Measurements from ENCODE around the gene AADACL4. TPM values are rescaled to one million over a fixed set of nuclear protein-coding genes. Genes with fewer than 3 reads are reported as not detected.
A peak's percentile ranks its signal among the peaks of the same experiment; 100 is the strongest.

The AADACL4 gene
- polyA plus RNA-seq, 4 donors: 1.0 to 1.8 (median 1.2) TPM

- DNase-seq (ENCODE audit: low read depth in 4 of 4, low spot score in 3 of 4): no peak
Observed at GRCh38 chr1:12610305-12610935, 33.5 kb upstream of the AADACL4 start.

GRCh38 chr1:12610941-12611340 lies 32.9 kb upstream of the AADACL4 start:
- DNase-seq (ENCODE audit: low read depth in 4 of 4, low spot score in 3 of 4): no peak

DNA sequence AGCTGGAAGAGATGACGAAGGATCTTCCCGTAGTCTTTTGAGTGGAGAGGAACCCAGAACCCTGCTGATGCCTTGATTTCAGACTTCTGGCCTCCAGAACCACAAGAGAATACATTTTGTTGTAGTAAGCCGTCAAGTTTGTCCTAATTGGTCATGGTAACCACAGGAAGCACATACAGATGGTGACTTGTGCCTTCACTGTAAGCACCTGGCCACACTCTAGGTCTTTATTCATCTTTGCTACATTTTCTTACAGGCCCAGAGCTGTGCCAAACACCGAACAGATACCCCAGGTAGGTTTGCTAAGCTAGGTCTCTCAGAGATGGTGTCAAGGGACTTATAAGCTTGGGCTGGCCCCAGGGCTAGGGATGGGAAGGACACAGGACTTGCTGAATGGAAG lies 30.7 kb upstream of the AADACL4 start:
- DNase-seq (ENCODE audit: low read depth in 4 of 4, low spot score in 3 of 4): no peak

DNA sequence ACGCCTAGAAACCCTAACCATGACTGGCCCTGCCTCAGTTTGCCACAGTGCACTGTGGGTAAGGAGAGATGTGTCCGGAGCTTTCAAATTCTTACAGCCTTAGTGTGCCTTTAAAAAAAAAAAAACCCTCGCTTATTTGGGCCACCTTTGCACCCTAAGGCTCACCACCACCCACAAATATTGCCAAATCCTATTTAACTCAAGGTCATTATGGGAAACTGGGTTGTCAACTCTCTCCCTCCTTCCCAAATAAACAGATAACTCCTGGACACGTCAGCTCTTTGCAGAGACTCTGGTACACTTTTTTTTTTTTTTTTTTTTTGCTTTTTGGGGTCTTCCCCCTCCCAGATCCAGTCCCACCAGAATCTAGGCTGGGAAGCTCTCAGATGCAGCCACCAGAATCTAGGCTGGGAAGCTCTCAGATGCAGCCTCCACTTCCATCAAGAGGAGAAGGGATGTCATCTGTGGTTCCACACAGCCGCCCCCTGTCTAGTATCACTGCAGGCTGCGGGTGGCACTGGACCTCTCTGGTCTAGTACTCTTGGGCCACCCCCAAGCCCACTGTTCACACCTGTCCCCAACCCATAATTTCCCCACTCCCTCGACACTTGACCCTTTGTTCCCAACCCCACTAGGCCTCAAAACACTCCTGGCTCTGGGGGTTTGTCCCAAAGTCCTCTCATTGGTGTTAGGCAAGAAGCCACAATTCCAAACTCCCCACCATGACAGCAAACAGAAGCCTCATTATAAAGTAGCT lies 29.3 kb upstream of the AADACL4 start:
- no peak for DNase-seq (ENCODE audit: low read depth in 4 of 4, low spot score in 3 of 4)

GRCh38 chr1:12615159-12615864 lies 28.6 kb upstream of the AADACL4 start:
- DNase-seq (ENCODE audit: low read depth in 4 of 4, low spot score in 3 of 4): no peak

DNA sequence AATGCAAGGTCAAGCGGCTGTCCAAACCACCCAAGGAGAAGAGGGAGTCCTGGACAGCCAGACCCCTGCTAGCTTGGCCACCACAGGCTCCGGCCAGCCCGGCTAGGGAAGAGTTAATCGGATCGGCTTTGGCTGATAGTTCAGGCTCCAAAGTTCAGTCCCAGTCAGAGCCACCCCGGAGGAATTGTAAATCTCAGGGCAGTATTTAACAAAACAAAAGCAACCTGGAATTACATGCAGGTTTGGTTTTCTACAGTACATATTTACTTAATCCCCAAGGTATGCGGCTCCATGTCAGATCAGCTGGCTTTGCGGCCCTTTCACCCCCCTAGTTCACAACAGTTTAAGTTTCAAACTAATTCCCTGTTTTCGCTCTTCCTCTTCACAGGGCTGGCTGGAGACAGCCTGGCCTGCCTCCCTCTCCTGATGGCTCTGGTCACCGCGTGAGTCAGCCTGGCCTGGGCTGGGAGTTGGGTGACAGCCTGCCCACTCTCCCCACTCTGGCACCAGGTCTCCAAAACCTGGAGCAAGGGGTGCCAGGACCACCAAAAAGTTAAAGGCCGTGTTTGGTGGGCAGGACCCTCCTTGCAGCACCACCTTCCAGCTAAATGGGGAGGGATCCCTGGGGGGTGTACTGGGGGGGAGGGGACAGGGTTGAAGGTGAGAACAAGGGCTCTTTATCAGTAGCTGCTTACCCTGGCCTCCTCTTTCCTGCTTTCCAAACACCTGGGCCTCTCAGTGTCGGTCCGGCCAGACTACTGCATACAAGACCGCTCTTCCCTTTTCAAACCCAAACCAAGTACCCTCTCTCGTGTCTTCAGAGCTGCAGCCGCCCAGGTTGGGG lies 27.8 kb upstream of the AADACL4 start:
- no peak for DNase-seq (ENCODE audit: low read depth in 4 of 4, low spot score in 3 of 4)

- no peak for DNase-seq (ENCODE audit: low read depth in 4 of 4, low spot score in 3 of 4)
Observed at GRCh38 chr1:12616709-12617373, 27.0 kb upstream of the AADACL4 start.

- DNase-seq (ENCODE audit: low read depth in 4 of 4, low spot score in 3 of 4): no peak
Observed at GRCh38 chr1:12617511-12617900, 26.4 kb upstream of the AADACL4 start.

- peak in 1 of 4 donors; percentile 84 for DNase-seq (ENCODE audit: low read depth in 4 of 4, low spot score in 3 of 4)
Observed at GRCh38 chr1:12617901-12618660, 25.8 kb upstream of the AADACL4 start, which contains the start of gene DHRS3. Gene DHRS3 (minus strand): TSS chr1:12618210. CDS start chr1:12617348, 862 bp downstream.

- DNase-seq (ENCODE audit: low read depth in 4 of 4, low spot score in 3 of 4): no peak
Observed at GRCh38 chr1:12618661-12618964, 25.3 kb upstream of the AADACL4 start.

GRCh38 chr1:12618965-12619791 lies 24.7 kb upstream of the AADACL4 start:
- DNase-seq (ENCODE audit: low read depth in 4 of 4, low spot score in 3 of 4): no peak

GRCh38 chr1:12619792-12620487 lies 23.9 kb upstream of the AADACL4 start:
- no peak for DNase-seq (ENCODE audit: low read depth in 4 of 4, low spot score in 3 of 4)

DNA sequence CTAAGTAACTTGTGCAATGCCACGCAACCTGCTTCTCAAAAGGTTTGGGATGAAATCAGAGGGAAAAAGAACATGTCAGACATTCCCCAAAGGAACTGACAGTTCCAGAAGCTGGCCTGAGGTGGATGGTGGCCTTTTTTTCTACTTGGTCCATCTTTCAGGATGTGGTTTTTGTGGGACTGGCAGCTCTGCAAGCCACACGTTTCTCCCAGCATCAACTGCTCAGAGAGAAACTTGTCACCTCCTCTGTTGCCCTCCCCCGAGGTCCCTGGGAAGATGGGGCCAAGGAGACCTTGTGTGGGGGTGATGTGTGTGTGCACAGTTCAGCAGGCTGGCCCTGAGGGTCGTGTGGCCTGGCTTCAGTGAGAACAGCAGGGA lies 23.4 kb upstream of the AADACL4 start:
- no peak for DNase-seq (ENCODE audit: low read depth in 4 of 4, low spot score in 3 of 4)

GRCh38 chr1:12620931-12621330 lies 23.0 kb upstream of the AADACL4 start:
- no peak for DNase-seq (ENCODE audit: low read depth in 4 of 4, low spot score in 3 of 4)

GRCh38 chr1:12621346-12622335 lies 22.2 kb upstream of the AADACL4 start:
- DNase-seq (ENCODE audit: low read depth in 4 of 4, low spot score in 3 of 4): no peak

GRCh38 chr1:12622506-12622905 lies 21.4 kb upstream of the AADACL4 start:
- no peak for DNase-seq (ENCODE audit: low read depth in 4 of 4, low spot score in 3 of 4)

- no peak for DNase-seq (ENCODE audit: low read depth in 4 of 4, low spot score in 3 of 4)
Observed at GRCh38 chr1:12625276-12625675, 18.6 kb upstream of the AADACL4 start.
